ENCODE results near the gene LYPD6B.

- TF ChIP-seq CTCF (IDR thresholded peaks at IDR 0.05; ENCODE audit: poor library complexity) (no peak), EZH2 (IDR thresholded peaks at IDR 0.05; ENCODE audit: borderline replicate concordance) (no peak), EZH2phosphoT487 (IDR thresholded peaks at IDR 0.05; ENCODE audit: low read depth, severe bottlenecking, unreplicated experiment) (no peak)
Measured at GRCh38 chr2:148994341-148994740, 44.2 kb upstream of the LYPD6B start.

Data from hepatocyte (in vitro differentiated cells).